ENCODE results near the gene ENTPD2.
"Not testable (repeated sequence)": the region's sequence is repeated elsewhere in the genome, so short reads cannot be mapped to it uniquely, and the experiment has no call there.

The ENTPD2 gene

DNA sequence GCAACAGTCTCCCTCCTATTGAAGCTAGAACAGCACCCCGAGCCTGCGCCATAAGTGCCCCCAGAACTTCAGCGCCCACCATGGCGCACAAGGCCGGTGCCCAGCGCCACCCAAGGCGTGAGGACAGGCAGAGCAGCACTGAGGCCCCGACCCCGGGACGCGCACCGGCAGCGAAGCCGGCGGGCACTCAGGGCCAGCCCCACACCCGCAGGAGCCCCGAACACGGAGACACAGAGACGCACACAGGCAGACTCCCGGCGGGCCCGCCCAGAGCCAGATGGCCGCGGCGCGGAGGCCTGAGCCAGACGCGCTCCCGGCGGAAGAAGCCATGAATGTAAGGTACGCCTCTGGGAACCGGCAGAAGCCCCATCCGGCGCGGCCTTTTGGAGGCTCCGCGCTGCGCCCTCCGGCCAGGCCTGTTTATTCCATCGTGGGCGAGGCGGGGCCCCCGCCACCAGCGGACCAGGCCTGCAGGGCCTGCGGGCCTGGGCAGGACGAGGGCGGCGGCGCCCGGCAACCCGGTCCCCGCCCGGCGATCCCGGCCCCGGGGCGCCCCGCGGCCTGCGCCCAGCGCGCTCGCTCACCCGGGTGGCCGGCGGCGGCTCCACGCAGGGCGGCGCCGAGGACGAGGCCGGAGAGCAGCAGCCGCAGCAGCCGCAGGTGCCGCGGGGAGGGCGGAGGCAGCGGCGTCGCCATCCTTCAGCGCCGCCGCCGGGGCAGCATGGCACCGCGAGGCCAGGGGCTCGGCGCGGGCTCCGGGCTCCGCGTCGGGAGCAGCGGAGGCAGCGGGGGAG lies 8.4 kb downstream of the ENTPD2 start:
- DNase-seq (ENCODE audit: low spot score), result no peak

DNA sequence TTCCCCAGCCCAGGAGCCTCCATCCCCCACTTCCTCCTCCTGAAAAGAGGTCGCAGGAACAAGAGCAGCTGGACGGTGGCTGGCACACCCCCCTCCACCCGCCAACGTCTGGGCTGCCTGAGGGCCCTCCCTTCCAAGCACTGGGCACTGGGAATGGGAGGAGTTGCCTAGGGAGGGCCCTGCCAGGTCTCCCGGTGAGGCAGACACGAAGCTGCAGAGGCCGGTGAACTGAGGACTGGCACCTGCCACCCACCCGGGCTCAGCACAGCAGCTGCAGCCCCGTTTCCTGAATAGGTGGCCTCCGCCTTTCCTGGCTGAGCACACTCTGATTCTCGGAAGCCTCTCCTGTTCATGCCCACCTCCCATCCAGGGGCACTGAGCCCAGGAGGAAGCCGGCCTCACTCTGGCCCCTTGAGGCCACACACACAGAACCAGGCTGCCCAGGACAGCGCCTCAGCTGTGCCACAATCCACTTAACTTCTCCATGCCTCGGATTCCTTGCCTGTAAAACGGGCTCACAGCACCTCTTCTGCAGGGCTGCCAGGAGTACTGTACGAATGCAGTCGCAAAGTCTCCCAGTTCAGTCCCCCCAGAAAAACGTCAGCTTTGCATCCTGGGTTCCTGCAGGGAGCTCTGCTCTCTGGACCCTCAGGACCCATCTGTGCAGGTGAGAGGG lies 9.2 kb downstream of the ENTPD2 start:
- DNase-seq (ENCODE audit: low spot score), result no peak

DNA sequence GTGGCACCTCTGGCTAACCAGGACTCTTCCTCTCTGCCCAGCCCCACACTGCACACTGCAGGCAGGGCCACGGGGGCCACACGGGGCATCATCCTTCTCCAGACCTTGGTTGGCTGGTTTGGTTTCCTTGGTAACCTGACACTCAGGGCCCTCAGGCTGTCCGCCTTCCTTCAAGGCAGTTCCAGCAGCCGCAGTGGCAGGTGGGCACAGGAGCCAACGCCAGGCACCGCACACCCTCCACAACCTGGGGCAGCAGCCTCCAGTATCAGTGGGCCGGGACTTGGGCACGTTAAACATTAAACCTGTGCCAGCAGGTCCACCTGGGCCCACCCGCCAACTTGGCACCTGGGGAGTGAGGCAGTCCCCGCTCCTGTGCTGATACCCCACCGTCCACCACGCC lies 9.8 kb downstream of the ENTPD2 start:
- no peak for DNase-seq (ENCODE audit: low spot score)

DNA sequence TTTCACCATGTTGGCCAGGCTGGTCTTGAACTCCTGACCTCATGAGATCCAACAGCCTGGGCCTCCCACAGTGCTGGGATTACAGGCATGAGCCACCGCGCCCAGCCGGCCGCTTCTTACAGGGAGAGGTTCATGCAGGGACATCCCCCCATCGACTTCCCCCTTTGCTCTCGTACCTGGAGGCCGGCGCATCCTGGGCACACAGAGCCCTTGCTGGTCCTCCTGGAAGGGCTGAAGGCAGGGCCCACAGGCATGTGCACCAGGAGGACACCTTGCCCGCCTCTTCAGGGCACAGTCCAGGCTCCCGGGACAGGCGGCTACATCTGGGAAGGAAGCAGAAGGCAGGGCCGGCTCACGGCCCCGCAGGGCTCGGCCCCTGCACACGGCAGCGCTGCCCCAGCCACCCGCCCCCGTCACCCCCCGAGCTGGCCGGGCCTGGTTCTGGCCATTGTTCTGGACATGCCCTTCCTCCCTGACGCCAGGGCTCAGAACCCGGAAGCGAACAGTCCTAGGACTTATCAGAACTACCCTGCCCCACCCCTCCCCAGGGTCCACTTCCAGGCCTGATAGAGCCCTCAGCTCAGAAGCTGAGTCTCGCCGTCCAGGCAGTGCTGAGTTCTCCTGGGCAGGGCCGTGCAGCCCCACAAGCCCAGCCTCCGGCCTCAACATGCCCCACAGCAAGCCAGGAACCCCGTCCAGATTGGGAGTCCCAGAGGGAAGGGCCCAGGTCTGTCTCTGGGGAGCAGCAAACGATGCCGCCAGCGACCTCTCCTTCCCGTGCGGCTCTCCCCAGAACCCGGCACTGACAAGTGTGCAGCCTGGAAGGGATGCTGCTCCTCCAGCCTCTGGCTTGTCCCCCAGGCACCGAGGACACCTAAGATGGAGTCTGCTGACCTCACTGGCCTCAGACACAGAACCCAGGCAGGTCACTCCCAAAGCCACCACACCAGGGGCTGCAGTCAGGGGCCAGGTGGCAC lies 10.8 kb downstream of the ENTPD2 start:
- no peak for DNase-seq (ENCODE audit: low spot score)

DNA sequence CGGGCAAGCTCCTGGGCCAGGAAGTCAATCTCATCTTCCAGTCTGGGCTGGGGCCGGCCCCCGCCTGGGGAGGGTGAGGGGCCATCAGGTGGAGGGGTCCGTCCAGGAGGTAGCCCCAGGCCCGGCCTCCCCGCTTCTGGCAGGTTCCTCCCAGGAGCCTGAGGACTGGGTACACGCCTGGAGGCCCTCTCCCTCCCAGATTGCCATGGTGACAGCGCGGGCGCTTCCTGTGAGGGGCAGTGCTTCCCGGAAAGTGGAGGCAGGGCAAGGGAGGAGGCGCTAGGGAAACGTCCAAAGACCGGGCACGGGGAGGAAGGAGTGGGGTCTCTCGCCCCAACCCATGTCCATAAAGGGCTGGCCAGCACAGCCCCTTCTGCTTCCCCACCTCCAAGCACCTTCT lies 12.7 kb downstream of the ENTPD2 start:
- no peak for DNase-seq (ENCODE audit: low spot score)

DNA sequence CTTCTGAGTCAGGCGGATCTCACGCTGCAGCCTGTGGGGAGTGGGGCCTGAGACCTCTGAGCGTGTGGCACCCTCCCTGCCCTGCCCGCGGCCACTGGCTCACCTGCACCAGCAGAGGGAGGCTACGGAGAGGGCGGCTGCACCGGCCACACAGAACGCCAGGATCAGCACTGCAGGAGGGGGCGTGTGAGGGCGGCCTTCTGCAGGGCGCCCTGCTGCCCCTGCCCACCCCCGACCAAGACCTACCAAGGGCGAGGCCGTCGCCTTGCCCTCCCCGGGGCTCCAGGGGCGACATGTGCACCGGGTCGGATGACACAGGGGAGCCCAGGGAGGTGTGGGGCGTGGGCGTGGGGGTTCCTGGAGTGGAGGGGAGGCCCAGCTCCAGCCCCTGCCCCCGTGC lies 13.3 kb downstream of the ENTPD2 start:
- DNase-seq (ENCODE audit: low spot score), result no peak

DNA sequence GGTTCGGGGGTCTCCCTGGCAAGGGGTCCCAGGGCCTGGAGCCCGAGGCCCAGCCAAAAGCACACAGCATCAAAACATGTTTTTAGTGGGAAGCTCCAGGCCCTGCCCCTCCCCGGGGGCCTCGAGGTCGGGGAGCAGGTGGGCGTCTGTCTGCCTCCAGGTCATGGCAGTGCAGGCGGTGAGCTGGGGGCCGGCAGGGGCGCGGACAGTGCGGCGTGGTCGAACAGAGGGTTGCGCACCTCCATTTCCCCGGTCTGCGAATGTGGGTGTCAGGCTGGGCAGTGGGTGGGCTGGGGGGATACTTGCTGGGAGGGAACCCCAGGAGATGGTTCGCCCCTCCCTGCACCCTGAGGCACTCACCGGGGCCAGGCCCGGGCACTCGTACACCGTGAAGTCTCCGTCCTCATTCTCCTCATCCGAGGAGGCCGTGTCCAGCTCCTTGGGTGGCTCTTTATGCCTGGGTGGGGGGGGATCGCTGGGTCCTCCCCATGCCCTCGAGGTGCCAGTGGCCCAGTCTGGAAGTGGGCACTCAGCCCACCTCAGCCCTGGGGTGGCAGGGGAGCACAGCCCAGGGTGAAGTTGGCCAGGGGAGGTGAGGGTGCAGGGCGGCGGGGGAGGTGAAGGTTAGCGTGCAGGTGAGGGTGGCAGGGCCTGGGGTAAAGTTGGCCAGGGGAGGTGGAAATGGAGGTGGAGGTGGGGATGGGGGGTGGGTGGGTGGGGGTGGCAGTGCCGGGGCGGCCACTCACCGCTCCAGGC lies 14.1 kb downstream of the ENTPD2 start:
- no peak for DNase-seq (ENCODE audit: low spot score)

DNA sequence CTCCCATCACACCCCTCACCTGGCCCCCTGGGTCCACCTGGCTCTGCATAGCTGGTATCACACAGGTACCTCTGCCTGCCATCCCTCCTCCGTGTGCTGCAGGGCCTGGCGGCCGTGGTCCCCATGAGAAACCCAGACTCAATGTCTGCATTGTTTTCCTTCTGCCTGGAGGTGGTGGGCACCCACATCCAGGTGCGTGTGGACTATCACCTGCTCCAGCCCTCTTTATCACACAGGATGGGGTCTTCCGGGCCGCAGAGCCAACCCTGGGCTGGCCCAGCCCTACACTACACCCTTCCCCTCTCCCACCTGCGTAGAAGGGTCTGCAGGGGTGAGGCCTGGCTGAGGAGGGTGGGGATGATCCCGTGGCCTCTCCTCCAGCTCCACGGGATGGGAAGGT lies 14.9 kb downstream of the ENTPD2 start:
- DNase-seq (ENCODE audit: low spot score), result no peak

DNA sequence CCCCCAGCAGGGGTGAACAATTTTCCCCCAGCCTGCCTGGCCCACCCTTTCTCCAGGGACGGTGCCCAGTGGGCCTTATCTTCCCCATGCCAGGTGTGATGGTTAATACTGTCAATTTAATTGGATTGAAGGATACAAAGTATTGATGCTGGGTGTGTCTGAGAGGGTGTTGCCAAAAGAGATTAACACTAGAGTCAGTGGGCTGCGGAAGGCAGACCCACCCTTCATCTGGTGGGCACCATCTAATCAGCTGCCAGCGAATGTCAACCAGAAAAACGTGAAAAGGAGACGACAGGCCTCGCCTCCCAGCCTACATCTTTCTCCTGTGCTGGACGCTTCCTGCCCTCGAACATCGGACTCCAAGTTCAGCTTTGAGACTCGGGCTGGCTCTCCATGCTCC lies 16.4 kb downstream of the ENTPD2 start:
- no peak for DNase-seq (ENCODE audit: low spot score)

DNA sequence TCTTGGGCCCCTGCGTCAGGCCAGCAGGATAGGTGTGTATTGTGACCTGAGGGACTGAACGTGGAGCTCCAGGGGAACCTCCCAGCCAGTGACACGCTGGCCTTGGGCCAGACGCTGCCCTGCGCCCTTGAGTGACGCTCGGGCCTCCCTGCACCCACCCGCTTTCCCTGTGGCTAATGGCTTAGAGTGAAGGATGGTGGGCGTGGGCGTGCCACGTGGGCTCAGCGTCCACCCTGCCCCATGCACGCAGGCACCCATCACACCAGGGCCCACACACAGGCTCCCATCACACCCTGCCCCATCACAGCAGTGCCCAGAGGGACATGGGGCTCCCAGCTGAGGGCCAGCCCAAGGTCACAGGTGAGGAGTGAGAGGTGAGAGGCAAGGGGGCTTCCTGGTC lies 16.8 kb downstream of the ENTPD2 start:
- no peak for DNase-seq (ENCODE audit: low spot score)

DNA sequence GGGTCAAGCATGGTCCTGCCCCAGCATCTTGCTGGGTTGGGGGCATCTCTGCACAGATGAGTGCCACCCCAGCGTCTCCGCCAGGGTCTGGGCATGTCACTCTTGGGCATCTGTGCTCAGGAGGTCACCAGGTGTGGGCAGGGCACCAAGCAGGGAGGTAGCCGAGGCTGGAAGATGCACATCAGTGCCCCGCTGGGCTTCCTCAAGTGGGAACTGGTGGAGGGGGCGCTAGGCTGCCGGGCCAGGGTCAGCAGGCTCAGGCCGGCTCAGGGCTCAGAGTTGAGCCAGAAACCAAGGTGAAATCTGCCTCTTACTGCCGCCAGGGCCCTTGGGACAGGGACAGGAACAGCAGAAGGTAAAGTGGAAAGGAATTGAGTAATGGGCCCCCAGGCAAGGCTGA lies 17.9 kb downstream of the ENTPD2 start:
- DNase-seq (ENCODE audit: low spot score), result no peak

DNA sequence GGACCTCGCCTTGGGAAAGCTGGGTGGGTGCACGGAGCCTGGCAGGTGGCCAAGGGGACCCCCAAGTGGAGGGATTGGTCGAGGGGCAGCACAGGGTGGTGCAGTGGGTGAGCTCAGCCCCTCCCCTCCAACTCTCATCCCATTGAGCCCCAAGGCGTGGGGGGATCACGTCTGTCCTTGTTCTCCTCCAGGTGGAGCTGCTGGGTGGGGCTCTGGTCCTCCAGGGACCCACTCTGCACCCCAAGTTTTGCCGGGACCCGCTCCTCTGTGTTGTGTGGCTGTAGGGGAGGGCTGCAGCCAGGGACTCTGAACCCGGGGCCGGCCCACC lies 18.4 kb downstream of the ENTPD2 start:
- DNase-seq (ENCODE audit: low spot score), result no peak

DNA sequence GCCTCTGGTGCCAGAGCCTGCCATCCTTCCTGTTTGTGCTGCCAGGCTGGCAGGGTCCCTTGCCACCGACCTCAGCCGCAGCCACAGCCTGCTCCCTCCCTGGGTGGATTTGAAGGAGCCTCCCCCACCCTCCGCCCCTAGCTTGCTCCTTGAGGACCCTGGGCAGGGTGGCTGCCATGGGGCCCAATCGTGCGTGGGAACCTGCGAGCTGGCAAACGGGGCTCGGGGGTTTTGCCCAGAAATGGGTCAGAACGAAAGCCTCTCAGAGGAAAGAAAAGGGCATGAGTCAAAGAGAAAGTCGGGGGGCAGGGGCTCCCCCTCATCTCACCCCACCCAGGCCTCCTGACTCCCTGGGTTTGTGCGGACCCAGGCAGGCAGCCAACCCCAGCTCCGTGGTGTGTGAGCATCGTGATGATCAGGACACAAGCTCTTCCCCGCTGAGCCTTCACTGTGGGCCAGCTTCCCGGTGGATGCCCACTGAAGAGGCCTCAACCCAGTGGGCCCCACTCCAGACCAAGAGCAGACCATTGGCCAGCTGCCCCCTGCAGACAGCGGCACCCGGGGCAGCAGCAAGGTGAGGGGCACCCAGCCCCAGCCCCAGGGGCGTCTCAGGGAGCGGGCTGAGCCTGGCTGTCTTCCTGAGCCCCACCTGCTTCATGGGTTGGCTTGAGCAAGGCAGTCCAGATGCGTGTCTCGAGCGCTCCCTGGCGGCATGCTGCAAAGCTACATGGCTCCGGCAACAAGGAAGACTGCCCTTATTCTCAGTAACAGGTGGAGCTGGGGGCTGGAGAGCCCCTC lies 19.0 kb downstream of the ENTPD2 start:
- peak; percentile 91 for DNase-seq (ENCODE audit: low spot score)

DNA sequence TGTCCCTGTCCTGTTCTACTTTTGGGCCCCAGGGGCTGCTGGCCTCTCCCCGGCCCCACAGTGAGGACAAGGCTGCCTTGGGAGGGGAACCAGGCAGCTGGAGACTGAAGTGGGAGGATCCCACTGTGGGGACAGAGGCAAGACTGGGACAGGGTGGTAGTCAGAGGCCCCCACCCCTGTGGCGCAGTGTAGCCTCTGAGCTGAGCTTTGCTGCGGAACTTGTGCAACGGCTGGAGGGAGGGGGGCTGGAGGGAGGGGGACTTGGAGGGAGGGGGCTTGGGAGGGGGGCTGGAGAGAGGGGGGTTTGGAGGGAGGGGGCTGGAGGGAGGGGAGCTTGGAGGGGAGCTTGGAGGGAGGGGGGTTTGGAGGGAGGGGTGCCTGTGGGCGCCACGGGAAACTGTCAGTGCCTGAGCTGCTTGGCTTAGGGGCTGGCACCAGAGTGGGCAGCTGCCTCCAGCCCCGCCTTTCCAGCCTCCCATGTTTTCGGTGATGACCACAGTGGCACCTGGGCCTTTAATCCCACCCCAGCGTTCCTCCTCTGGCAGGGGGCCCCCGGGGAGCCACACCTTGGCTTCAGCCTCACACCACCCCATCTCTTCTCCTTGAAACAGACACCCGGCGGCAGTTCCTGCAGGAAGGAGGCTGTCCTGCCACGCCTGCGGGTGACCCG lies 19.7 kb downstream of the ENTPD2 start:
- no peak for DNase-seq (ENCODE audit: low spot score)

DNA sequence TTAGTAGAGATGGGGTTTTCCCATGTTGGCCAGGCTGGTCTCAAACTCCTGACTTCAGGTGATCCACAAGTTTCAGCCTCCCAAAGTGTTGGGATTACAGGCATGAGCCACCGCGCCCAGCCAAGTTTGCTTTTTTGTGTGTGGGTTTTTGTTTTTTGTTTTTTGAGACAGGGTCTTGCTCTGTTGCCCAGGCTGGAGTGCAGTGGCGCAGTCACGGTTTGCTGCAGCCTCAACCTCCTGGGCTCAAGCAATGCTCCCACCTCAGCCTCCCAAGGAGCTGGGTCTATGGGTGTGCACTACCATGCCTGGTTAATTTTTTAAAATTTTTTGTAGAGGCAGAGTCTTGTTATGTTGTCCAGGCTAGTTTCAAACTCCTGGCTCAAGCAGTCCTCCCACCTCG lies 20.4 kb downstream of the ENTPD2 start:
- DNase-seq (ENCODE audit: low spot score), result not testable (repeated sequence)

DNA sequence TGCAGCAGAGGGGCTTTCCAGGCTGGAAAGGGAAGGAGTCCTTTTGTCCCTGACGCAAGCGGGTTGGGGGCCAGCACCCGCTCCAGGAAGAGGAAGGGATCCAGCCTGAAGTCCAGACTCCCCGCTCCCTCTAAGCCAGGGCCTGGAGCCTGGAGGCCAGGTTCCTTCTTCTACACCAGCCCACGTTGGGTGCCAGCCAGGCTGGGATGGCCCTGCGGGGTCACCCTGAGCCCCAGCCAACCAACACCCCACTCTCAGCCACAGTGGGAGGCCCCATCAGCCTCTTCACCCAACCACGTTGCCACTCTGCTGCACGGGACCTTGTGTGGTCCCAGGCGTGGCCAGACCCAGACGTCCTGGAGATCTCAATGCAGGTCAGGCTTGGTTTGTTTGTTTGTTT lies 21.0 kb downstream of the ENTPD2 start:
- peak; percentile 38 for DNase-seq (ENCODE audit: low spot score)

DNA sequence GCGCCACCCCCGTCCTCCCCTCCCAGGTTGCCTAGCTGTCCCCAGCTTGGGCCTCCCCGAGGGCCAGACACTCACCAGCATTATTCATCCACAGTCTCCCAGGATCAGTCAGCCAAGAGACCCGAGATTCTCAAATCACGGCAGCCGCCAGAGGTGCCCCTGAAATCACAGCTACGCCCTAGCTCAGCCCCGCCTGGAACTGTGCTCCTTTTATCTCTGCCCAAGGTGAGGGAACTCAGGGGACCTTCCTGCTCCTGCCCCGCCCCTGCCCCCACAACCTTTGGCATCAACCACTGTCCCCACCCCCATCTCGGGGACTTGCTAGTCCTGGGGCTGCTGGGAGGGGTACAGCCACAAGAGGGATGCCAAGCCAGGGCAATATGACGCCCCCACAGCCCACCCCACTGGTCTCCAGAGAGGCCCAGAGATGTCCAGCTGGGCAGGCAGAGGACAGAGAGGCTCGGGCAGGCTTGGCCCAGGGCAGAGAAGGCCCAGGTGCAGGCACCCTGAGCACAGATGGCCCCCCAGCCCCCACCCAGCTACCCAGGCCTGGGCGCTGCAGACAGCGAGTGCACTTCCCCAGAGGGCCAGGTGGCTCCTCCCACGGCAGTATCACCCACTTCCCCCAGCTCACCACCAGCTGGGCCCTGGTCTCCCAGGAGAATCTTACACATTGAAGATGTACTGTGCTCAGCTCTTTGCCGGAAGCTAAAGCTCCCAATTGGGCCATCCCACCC lies 21.8 kb downstream of the ENTPD2 start, which contains the start of gene FUT7:
FUT7 (minus strand) TSS at position 185 of the 737 bp plus-strand sequence; CDS start at position 88, 97 bp downstream.
- DNase-seq (ENCODE audit: low spot score), result peak; percentile 84

DNA sequence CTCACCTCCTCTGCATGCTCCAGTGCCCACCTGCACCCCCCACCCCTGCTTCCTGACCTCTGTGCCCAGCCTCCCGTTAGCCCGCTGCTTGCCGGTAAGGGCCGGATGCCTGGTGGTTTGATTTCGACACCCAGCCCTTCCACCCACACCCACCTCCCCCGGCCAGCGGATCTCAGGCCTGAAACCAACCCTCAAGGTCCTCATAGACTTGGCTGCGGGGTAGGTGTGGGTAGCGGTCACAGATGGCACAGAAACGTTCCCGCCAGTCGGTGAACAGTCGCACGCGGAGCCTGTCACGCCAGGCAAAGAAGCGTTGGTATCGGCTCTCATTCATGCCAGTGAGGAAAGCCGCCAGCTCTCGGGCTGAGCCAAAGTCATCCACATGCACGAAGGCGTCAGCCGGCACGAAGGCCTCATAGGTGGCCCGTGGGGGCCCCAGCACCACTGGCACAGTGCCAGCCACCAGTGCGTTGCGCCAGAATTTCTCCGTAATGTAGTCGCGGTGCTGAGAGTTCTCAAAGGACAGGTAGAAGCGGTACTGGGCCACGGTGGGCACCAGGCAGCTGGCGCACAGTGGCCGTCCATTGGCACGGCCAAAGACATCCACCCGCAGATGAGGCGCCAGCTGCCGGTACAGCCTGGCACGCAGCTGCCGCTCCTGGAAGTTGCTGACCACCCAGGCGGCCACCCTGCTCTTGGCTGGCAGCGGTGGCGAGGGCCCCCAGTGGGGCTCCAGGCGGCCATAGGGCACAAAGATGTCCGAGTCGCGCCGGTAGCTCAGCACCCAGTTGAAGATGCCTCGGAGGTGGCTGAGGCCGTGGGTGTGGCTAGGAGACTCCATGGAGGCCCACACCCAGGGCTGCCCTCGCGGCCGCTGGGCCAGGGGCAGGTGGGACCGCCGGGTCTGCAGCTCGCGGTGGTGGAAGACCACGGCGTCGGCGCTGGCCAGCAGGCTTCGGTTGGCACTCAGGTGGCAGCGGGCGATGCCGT lies 23.0 kb downstream of the ENTPD2 start:
- DNase-seq (ENCODE audit: low spot score), result no peak
